ENCODE results near the gene ANKRD16.

DNA sequence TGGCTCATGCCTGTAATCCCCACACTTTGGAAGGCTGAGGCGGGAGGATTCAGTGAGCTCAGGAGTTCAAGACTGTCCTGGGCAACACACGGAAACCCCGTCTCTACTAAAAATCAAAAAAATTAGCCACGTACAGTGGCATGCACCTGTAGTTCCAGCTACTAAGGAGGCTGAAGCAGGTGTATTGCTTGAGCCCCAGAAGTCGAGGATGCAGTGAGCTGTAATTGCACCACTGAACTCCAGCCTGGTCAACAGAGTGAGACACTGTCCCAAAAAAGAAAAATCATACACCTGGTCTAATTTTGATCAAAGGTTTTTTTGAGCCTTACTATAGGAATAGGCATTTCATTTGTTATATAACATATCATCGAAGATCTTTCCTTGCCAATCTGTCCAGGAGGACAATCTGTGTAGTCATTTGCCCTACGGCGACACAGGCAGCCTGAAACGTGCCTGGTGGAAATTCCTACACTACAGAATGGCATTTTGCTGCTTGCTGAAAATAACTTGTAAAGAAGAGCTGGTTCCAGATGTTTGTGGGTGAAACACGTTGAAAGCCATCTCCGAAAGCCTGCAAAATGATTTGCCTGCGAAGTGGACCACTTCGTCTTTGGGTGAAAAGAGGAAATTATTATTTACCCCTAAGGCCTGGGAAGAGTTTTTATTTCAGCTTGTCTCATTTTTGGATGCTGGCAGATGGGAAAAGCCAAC, 45.2 kb downstream of the ANKRD16 start:
- TF ChIP-seq POLR2A (IDR thresholded peaks at IDR 0.05) (no peak), EP300 (IDR thresholded peaks at IDR 0.05) (no peak)
- TF ChIP-seq, protein P1, sequence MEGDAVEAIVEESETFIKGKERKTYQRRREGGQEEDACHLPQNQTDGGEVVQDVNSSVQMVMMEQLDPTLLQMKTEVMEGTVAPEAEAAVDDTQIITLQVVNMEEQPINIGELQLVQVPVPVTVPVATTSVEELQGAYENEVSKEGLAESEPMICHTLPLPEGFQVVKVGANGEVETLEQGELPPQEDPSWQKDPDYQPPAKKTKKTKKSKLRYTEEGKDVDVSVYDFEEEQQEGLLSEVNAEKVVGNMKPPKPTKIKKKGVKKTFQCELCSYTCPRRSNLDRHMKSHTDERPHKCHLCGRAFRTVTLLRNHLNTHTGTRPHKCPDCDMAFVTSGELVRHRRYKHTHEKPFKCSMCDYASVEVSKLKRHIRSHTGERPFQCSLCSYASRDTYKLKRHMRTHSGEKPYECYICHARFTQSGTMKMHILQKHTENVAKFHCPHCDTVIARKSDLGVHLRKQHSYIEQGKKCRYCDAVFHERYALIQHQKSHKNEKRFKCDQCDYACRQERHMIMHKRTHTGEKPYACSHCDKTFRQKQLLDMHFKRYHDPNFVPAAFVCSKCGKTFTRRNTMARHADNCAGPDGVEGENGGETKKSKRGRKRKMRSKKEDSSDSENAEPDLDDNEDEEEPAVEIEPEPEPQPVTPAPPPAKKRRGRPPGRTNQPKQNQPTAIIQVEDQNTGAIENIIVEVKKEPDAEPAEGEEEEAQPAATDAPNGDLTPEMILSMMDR (IDR thresholded peaks at IDR 0.05), result no peak
